Nucleus accumbens (tissue), 56 donors: ENCODE measurements around the gene CEACAM18.
A peak's percentile ranks its signal among the peaks of the same experiment; 100 is the strongest.

Experiments
- DNase-seq, 56 donors: peaks; one replicate each; lab custom pipeline; 2025; lab: John Stamatoyannopoulos, UW

CEACAM18 gene

DNA sequence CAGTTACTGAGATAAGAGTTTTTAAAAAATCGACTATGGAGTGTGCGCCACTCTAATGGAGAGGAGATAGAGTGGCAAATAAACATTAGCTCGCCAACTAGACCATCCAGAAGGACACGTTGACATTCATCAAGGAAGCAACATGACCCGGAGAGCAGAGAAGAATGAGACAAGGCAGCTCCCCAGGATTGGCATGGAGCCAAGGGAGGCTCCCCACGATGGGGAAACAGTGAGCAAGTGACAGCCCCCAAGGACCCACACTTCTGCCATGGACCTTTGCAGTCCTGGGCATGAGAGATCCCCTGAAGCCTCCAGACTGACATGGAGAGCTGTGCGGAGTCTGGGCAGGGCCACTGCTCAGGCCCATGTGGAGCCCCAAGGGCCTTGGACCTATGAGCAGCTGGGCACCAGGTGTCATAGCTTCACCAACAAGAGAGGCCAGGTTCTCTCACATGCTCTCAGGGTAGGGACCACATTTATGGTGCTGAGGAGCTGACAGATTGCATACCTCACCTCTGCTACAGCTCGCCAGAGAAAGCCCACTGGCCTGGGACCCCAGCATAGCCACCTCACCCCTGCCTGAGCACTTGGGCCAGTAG, 46.4 kb downstream of the CEACAM18 start:
- DNase-seq = no peak

DNA sequence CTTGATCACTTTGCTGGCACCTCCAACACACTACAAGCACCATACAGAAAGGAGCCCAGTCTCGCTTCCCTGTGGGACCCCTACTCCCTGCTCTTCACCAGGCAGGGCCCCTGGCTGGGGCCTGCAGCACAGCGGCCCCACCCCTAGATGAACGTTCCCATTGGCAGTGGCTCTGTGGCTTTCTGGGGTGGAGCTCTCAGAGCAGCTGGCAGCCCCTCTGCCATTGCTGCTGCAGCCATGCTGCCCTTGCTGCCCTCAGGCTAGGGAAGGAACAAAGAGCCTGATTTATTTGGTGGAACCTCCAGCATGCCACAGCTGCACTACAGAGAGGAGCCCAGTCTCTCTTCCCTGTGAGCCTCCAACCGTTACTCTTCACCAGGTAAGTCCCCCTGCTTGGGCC, 47.3 kb downstream of the CEACAM18 start:
- no peak for DNase-seq

DNA sequence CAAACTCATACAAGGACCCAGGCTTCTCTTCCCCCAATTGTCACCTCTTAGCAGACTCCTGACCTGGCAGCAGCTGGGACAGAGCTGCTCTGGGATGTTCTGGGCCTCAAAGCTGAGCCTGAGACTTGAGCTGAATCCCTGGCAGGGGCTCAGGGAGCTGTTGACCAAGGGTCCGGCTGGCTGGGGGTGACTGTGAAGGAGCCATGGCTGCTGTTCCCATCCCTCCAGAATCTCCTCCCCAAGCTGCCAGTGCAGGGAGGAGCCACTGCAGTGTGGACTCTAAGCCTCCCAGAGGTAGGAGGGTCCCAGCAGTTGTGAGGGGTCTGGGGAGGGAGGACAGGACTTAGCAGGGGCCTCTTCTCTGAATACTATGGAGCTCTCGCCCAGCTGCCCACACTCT, 51.0 kb downstream of the CEACAM18 start:
- no peak for DNase-seq

DNA sequence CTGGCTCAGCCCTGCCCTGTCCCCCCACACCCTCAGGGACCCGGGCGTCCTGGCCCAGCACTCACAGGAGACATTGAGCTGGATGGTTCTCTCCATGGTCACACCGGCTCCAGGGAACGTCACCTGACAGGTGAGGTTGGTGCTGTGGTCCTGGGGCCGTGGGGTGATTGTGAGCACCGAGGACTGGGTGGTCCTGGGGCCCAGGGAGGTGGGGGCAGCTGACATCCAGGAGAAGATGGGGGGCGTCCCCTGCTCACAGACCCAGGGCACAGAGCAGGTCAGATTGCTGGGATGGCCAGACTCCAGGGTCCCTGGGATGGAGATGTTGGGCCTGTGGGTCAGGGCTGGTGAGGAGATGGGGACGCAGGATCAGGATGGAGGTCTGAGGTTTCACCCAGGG, 52.3 kb downstream of the CEACAM18 start:
- DNase-seq = no peak

DNA sequence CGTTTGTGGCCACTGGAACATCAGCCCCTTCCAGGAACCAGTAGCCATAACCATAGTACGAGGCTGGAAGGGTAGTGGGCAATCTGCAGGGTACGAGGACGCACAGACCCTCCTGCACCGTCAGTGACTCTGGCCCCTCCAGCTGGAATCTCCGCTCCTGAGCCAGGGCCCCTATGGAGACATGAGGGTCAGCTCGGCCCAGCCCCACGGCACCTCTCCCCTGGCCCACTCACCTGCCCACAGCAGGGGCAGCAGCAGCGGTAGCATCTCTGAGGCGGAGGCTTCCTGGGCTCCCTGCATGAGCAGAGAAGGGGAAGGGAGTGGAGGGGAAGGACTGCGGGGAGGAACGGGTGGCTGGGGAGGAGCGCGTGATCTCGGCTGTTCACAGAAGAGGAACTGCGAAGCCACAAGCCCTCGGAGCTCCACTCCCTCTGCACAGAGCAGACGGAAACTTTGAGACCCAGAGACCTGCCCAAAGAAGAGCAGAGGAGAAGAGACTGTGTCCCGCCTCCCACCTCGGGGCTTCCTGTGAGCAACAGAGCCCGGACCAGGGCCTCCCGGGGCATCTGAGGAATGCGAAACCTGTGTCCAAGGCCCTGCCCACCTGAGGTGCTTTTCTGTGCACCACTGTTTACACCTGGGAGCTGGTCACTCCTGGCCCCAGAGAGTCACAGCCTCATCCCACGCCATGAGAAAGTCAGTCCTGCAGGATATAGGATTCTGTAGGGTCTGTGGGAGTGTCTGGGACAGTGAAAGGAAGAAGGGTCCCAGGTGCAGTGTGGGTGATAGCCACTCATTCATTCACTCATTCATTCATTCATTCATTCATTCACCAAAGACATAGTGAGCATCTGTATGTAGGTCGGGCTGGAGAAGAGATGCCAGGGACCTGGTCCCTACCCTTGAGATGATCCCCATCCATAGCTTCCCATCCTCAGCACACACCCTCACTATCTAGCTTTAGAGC, 53.3 kb downstream of the CEACAM18 start, which contains the start of gene SIGLEC6:
Gene SIGLEC6, minus strand, starts transcription at position 322 of the 967 bp plus-strand sequence. Its CDS starts 22 bp downstream, at position 300.
- peak in 22 of 56 donors; percentile 1 to 37 (median 15) for DNase-seq

DNA sequence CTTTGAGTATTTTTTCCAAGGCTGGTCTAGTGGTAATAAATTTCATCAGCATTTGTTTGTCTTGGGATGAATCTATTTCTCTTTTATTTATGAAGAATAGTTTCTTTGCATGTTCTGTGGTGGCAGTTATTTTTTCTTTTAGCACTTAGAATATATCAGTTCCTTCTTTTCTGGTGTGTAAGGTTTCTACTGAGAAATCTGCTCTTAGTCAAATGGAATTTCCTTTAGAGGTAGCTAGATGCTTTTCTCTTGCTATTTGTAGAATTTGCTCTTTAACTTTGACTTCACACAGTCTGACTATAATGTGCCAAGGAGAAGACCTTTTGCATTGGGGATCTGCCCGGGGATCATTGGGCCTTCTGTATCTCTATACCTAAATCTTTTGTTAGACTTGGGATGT, 57.2 kb downstream of the CEACAM18 start:
- DNase-seq = no peak

DNA sequence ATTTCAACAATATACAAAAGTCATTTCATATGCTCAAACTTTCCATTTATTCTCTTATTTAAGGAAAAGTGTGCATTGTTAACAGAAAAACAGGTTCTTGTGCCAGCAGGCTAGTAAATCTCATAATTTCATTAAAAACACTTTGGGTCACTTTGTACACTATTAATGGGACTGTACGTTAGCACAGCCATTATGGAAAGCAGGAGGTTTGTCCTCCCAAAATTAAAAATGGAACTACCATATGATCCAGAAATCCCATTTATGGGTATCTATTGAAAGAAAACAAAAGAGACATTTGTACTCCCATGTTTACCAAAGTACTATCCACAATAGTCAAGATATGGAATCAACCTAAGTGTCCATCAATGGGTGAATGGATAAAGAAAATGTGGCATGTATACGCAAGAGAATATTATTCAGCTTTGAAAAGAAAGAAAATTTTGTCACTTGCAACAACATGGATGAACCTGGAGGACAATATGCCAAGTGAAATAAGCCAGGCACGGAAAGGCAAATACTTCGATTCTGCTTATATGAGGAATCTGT, 61.6 kb downstream of the CEACAM18 start:
- DNase-seq = no peak
